Glutamatergic neuron (in vitro differentiated cells): Measurements from ENCODE around the gene OLA1. TPM values are rescaled to one million over a fixed set of nuclear protein-coding genes. Genes with fewer than 3 reads are reported as not detected.

Experiments
- DNase-seq: peaks from one replicate; pipeline ENCODE4 v3.0.0; 2022
- H3K27ac Mint-ChIP-seq: one replicate; pipeline ENCODE4 v1.8.0; 2020; ENCODE audit warnings: mild to moderate bottlenecking, mixed read lengths, inconsistent platforms; ENCODE audit not compliant: unreplicated experiment
- H3K27me3 Mint-ChIP-seq: one replicate; pipeline ENCODE4 v1.8.0; 2020; ENCODE audit warnings: mild to moderate bottlenecking, moderate library complexity, mixed read lengths, inconsistent platforms; ENCODE audit not compliant: unreplicated experiment
- H3K36me3 Mint-ChIP-seq: one replicate; pipeline ENCODE4 v1.8.0; 2020; ENCODE audit warnings: mild to moderate bottlenecking, mixed read lengths, inconsistent platforms; ENCODE audit not compliant: unreplicated experiment
- H3K4me1 Mint-ChIP-seq: one replicate; pipeline ENCODE4 v1.8.0; 2020; ENCODE audit warnings: mild to moderate bottlenecking, low read depth, mixed read lengths, inconsistent platforms; ENCODE audit not compliant: unreplicated experiment
- H3K4me3 Mint-ChIP-seq: one replicate; pipeline ENCODE4 v1.8.0; 2020; ENCODE audit warnings: mild to moderate bottlenecking, mixed read lengths, inconsistent platforms; ENCODE audit not compliant: unreplicated experiment
- H3K9me3 Mint-ChIP-seq: one replicate; pipeline ENCODE4 v1.8.0; 2020; ENCODE audit warnings: mild to moderate bottlenecking, moderate library complexity, mixed read lengths, inconsistent platforms; ENCODE audit not compliant: unreplicated experiment
- CTCF ChIP-seq: fragments of 200-600 bp; sonication (generic); IDR thresholded peaks from one replicate; pipeline ENCODE4 v1.5.0; 2021; ENCODE audit not compliant: partially characterized antibody, unreplicated experiment
- total RNA-seq: library from RNA; stranded (reverse); fragmentation: NEBNext Ultra II Directional; extraction: Animal tissue kit (Norgen Biotek cat#: 25700); gene quantifications from one replicate; pipeline ENCODE4 v1.2.1, GENCODE V29; 2021; ENCODE audit not compliant: unreplicated experiment

OLA1 gene
- total RNA-seq, 1 donor from 2014 or later = 96.2 TPM

GRCh38 chr2:174028935-174029334, 219.4 kb downstream of the OLA1 start:
- Mint-ChIP-seq H3K9me3 (peaks cover 7% of the 10 kb centered on the region), H3K27ac (no peak overlapping the region), H3K36me3 (peaks cover 5% of the 10 kb centered on the region), H3K4me1 (peaks cover 37% of the 10 kb centered on the region), H3K4me3 (peak overlapping the region; percentile 31), H3K27me3 (peaks cover 1% of the 10 kb centered on the region)
- DNase-seq = no peak
- no peak for TF ChIP-seq CTCF

- Mint-ChIP-seq H3K36me3 (no peaks in the 10 kb centered on the region), H3K27ac (peak overlapping the region; percentile 80), H3K9me3 (peaks cover 13% of the 10 kb centered on the region), H3K4me1 (peaks cover 40% of the 10 kb centered on the region), H3K4me3 (no peak overlapping the region), H3K27me3 (peaks cover 4% of the 10 kb centered on the region)
- TF ChIP-seq CTCF = no peak
- peak; percentile 29 for DNase-seq
These were observed 220.4 kb downstream of the OLA1 start for GRCh38 chr2:174027956-174028355.

- H3K27me3 Mint-ChIP-seq = peaks cover 7% of the 10 kb centered on the region
- H3K36me3 Mint-ChIP-seq = no peaks in the 10 kb centered on the region
- peak overlapping the region; percentile 67 for H3K27ac Mint-ChIP-seq
- peaks cover 17% of the 10 kb centered on the region for H3K9me3 Mint-ChIP-seq
- DNase-seq = no peak
- H3K4me1 Mint-ChIP-seq = peaks cover 50% of the 10 kb centered on the region
- no peak overlapping the region for H3K4me3 Mint-ChIP-seq
- no peak for TF ChIP-seq CTCF
These were observed 222.0 kb downstream of the OLA1 start for GRCh38 chr2:174026122-174026845.

- no peaks in the 10 kb centered on the region for H3K36me3 Mint-ChIP-seq
- peak overlapping the region; percentile 95 for H3K27ac Mint-ChIP-seq
- H3K4me3 Mint-ChIP-seq = peak overlapping the region; percentile 67
These were observed 222.8 kb downstream of the OLA1 start for GRCh38 chr2:174025271-174026121.

More at GRCh38 chr2:174025271-174026121, 222.8 kb downstream of the OLA1 start:
- peaks cover 52% of the 10 kb centered on the region for H3K4me1 Mint-ChIP-seq
- DNase-seq = no peak
- peaks cover 7% of the 10 kb centered on the region for H3K27me3 Mint-ChIP-seq
- H3K9me3 Mint-ChIP-seq = peaks cover 17% of the 10 kb centered on the region
- no peak for TF ChIP-seq CTCF
